Subcutaneous abdominal adipose tissue (tissue), 5 donors: Measurements from ENCODE around the gene CENPB.
"Not testable (repeated sequence)": the region's sequence is repeated elsewhere in the genome, so short reads cannot be mapped to it uniquely, and the experiment has no call there.

Experiments used
- H3K27ac ChIP-seq: one replicate; pipeline ENCODE4 v1.7.0; 2013; ENCODE audit warnings: low read depth, mild to moderate bottlenecking, inconsistent platforms, low read length, moderate library complexity
- H3K27me3 ChIP-seq, 5 donors: one replicate each; pipeline ENCODE4 v1.7.0; 2013; ENCODE audit warnings: low read length in 5 of 5, inconsistent platforms in 1 of 5; ENCODE audit not compliant: control insufficient read depth in 5 of 5, insufficient read depth in 4 of 5
- H3K36me3 ChIP-seq, 5 donors: one replicate each; pipeline ENCODE4 v1.7.0; 2013; ENCODE audit warnings: low read length in 5 of 5; ENCODE audit not compliant: control insufficient read depth in 5 of 5, insufficient read depth in 5 of 5
- H3K4me1 ChIP-seq, 5 donors: one replicate each; pipeline ENCODE4 v1.7.0; 2013; ENCODE audit warnings: low read length in 5 of 5, mild to moderate bottlenecking in 3 of 5, moderate library complexity in 1 of 5; ENCODE audit not compliant: control insufficient read depth in 5 of 5, insufficient read depth in 5 of 5
- H3K4me3 ChIP-seq, 5 donors: one replicate each; pipeline ENCODE4 v1.7.0; 2013; ENCODE audit warnings: low read length in 5 of 5, low read depth in 1 of 5
- H3K9ac ChIP-seq, 5 donors: one replicate each; pipeline ENCODE4 v1.7.0; 2013; ENCODE audit warnings: low read length in 5 of 5, mild to moderate bottlenecking in 4 of 5, moderate library complexity in 3 of 5
- H3K9me3 ChIP-seq, 5 donors: one replicate each; pipeline ENCODE4 v1.7.0; 2013; ENCODE audit warnings: low read length in 5 of 5; ENCODE audit not compliant: control insufficient read depth in 5 of 5
- donor health status: healthy.
- donor health status: healthy.
- donor health status: healthy.
- donor health status: healthy.
- donor health status: healthy.

The CENPB gene

GRCh38 chr20:3794701-3795420 is 8.3 kb upstream of the CENPB start:
- Histone ChIP-seq H3K36me3 (peaks cover 0 to 6% (median 3%) of the 10 kb centered on the region in 5 donors), H3K4me1 (peaks cover 0 to 36% (median 17%) of the 10 kb centered on the region in 5 donors), H3K4me3 (peak overlapping the region; percentile 71 to 90 (median 78)), H3K27ac (peak overlapping the region; percentile 88), H3K9me3 (no peaks in the 10 kb centered on the region), H3K27me3 (no peaks in the 10 kb centered on the region), H3K9ac (peak overlapping the region in 3 of 5 donors; percentile 77 to 94 (median 85))

GRCh38 chr20:3794168-3794567 is 7.6 kb upstream of the CENPB start:
- H3K36me3 ChIP-seq, H3K4me3 ChIP-seq, H3K9ac ChIP-seq, H3K27ac ChIP-seq, H3K27me3 ChIP-seq, H3K9me3 ChIP-seq: not testable (repeated sequence)
- peaks cover 0 to 35% (median 17%) of the 10 kb centered on the region in 5 donors for H3K4me1 ChIP-seq

DNA sequence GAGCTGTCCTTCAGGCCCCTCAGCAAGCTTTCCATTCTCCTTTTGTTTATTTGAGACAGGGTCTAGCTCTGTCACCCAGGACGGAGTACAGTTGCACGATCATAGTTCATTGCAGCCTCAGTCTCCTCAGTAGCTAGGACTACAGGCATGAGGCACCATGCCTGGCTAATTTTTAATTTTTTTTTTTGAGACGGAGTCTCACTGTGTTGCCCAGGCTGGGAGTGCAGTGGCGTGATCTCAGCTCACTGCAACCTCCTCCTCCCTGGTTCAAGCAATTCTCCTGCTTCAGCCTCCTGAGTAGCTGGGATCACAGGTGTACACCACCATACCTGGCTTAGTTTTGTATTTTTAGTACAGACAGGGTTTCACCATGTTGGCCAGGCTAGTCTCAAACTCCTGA is 2.7 kb upstream of the CENPB start:
- H3K27ac ChIP-seq, H3K9me3 ChIP-seq, H3K4me3 ChIP-seq, H3K9ac ChIP-seq, H3K27me3 ChIP-seq, H3K36me3 ChIP-seq: not testable (repeated sequence)
- peaks cover 4 to 28% (median 24%) of the 10 kb centered on the region in 5 donors for H3K4me1 ChIP-seq

DNA sequence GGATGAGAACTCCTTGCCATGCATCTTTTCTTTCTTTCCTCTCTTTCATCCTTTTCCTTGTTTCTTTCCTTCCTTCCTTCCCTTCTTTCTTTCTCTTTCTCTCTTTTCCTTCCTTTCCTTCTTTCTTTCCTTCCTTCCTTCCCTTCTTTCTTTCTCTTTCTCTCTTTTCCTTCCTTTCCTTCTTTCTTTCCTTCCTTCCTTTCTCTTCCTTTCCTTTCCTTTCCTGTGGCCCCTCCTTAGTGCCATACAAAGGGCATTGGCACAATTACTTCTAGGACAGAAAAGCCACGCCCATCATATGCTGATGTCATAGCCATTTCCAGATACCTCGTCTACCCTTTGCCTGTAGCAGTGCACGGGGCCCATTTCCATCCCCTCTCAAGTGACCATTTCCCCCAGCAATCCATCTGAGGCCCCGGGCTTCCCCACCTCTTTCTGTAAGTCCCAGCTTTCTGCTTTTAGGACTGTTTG is 2.2 kb upstream of the CENPB start:
- Histone ChIP-seq H3K9ac (no peak overlapping the region), H3K27me3 (no peaks in the 10 kb centered on the region), H3K4me1 (peaks cover 4 to 30% (median 28%) of the 10 kb centered on the region in 5 donors), H3K9me3 (no peaks in the 10 kb centered on the region), H3K4me3 (no peak overlapping the region), H3K27ac (no peak overlapping the region), H3K36me3 (peaks cover 0 to 6% (median 4%) of the 10 kb centered on the region in 5 donors)

- Histone ChIP-seq H3K9me3 (no peaks in the 10 kb centered on the region), H3K36me3 (peaks cover 0 to 12% (median 6%) of the 10 kb centered on the region in 5 donors), H3K27me3 (no peaks in the 10 kb centered on the region), H3K4me3 (peak overlapping the region in 3 of 5 donors; percentile 35 to 47 (median 42)), H3K4me1 (peaks cover 4 to 35% (median 33%) of the 10 kb centered on the region in 5 donors), H3K9ac (peak overlapping the region in 2 of 5 donors; percentile 4 to 47), H3K27ac (no peak overlapping the region)
These were observed 929 bp upstream of the CENPB start for GRCh38 chr20:3787324-3788014.

- Histone ChIP-seq H3K27ac (no peak overlapping the region), H3K36me3 (peaks cover 0 to 12% (median 6%) of the 10 kb centered on the region in 5 donors), H3K4me1 (peaks cover 4 to 41% (median 37%) of the 10 kb centered on the region in 5 donors), H3K9me3 (no peaks in the 10 kb centered on the region), H3K9ac (peak overlapping the region in 4 of 5 donors; percentile 20 to 81 (median 62)), H3K27me3 (no peaks in the 10 kb centered on the region), H3K4me3 (peak overlapping the region; percentile 29 to 91 (median 85))
These were observed 435 bp downstream of the CENPB start for GRCh38 chr20:3786126-3786484.

GRCh38 chr20:3785240-3786125 is 1.1 kb downstream of the CENPB start:
- Histone ChIP-seq H3K27ac (peak overlapping the region; percentile 9), H3K9me3 (no peaks in the 10 kb centered on the region), H3K4me1 (peaks cover 4 to 46% (median 41%) of the 10 kb centered on the region in 5 donors), H3K4me3 (peak overlapping the region; percentile 29 to 91 (median 85)), H3K36me3 (peaks cover 0 to 12% (median 6%) of the 10 kb centered on the region in 5 donors), H3K9ac (peak overlapping the region in 4 of 5 donors; percentile 20 to 81 (median 62)), H3K27me3 (no peaks in the 10 kb centered on the region)

DNA sequence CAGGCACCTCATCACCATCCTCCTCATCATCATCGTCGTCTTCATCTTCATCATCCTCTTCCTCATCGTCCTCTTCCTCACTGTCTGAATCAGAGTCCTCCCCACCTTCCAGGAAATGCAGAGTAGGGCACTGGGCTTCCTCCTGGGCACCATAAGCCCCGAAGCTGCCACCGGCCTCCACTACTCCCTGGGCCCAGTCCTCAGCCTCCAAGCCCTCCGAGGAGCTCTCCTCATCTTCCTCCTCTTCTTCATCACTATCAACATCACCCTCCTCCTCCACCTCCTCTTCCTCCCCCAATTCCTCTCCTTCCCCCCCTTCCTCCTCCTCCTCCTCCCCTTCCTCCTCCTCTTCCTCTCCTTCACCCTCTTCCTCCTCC is 1.7 kb downstream of the CENPB start:
- Histone ChIP-seq H3K9ac (peak overlapping the region in 2 of 5 donors; percentile 64 to 75), H3K4me3 (peak overlapping the region; percentile 8 to 89 (median 81)), H3K9me3 (no peaks in the 10 kb centered on the region), H3K27ac (peak overlapping the region; percentile 9), H3K27me3 (no peaks in the 10 kb centered on the region), H3K36me3 (peaks cover 0 to 12% (median 6%) of the 10 kb centered on the region in 5 donors), H3K4me1 (peaks cover 4 to 46% (median 41%) of the 10 kb centered on the region in 5 donors)

- Histone ChIP-seq H3K36me3 (peaks cover 0 to 12% (median 6%) of the 10 kb centered on the region in 5 donors), H3K27ac (no peak overlapping the region), H3K9me3 (no peaks in the 10 kb centered on the region), H3K4me1 (peaks cover 4 to 46% (median 41%) of the 10 kb centered on the region in 5 donors), H3K27me3 (no peaks in the 10 kb centered on the region), H3K4me3 (peak overlapping the region; percentile 8 to 89 (median 81)), H3K9ac (peak overlapping the region in 2 of 5 donors; percentile 64 to 75)
These were observed 2.2 kb downstream of the CENPB start for GRCh38 chr20:3784216-3784853.
